HG03097 (cell line): Measurements from ENCODE around the gene PKN2.
"Not testable (repeated sequence)": the region's sequence is repeated elsewhere in the genome, so short reads cannot be mapped to it uniquely, and the experiment has no call there.

Source experiments
- ATAC-seq: cut with Tn5 transposase; IDR thresholded peaks from one replicate; pipeline ENCODE4 v1.9.1; 2021; ENCODE audit not compliant: unreplicated experiment, low FRiP score

Gene PKN2

DNA sequence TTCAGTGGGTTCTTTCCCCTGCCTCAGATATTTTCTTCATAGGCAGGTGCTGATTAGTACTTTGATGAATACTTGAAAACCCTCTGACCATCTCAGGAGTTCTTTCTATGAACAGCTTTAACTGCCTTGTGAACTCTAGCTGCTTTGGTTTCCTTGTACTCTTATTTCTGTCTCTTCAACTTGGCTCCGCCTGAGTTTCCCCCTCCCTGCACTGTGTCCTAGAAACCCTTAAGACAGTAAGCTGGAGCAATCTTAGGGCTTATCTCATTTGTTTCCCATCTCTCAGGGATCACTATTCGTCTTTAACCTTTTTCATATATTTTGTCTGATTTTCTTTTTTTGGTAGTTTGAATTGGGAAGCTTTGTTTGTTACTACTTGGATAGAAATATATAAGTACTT, 99.1 kb downstream of the PKN2 start:
- ATAC-seq, result no peak

DNA sequence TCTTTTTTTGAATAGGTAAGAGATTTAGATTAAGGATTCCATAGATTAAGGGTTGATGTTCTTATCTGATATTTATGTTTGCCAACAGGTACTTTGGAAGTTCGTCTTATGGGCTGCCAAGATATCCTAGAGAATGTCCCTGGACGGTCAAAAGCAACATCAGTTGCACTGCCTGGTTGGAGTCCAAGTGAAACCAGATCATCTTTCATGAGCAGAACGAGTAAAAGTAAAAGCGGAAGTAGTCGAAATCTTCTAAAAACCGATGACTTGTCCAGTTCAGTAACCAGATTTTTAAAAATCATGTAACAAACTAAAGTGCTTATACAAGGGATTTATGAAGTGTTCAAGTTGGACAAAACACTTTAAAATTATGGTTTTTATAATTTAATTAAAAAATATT, 100.5 kb downstream of the PKN2 start:
- ATAC-seq, result no peak

DNA sequence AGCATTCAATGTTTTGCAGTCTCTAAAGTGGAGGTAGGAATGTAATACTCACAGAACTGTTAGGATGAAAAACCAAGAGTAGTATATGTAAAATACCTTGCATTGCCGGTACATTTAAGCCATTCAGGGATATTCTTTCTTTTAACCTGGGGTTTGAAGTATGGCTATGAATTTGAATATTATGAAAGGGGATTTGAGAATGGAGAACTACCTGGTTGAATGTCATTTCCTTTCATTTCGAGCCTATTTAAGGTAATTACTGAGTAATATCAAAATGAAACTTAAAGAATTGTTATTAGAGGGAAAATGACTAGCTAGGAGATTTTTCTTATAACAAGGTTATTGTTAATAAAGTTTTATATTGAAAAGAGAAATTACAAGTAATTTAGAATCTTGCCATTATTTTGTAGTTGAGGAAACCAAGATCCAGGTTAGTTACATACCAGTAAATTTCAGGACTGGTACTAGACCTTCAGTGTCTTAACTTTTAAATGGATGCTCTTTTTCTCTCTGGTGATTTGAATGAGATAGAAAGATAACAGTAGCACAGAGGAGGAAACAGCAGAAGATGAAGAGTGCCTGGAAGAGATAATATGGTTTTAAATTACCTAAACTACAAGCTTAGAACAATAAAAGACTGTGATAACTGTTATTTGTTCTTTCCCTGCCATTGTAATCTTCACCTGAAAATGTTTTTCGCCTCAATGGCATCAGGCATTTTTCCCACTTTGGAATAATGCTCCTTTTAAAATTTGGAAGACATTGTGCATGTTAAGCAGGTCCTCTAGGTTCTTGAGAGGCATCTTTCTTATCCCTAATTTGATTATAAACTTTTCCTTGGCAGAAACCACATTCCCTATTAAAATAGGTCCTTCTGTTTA, 103.2 kb downstream of the PKN2 start:
- ATAC-seq, result no peak

DNA sequence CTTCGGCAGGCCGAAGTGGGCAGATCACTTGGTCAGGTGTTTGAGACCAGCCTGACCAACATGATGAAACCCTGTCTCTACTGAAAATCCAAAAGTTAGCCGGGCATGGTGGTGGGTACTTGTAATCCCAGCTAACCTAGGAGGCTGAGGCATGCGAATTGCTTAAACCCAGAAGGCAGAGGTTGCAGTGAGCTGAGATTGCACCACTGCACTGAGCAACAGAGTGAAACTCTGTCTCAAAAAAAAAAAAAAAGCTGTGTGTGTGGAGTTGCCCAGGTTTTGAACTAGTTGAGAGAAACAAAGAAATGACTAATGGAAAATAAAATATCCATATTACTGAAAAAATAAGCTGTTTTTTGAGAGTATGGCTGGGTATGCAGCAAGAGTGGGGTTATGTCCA, 107.1 kb downstream of the PKN2 start:
- no peak for ATAC-seq

- no peak for ATAC-seq
Measured at GRCh38 chr1:88799491-88799890, 115.4 kb downstream of the PKN2 start.

DNA sequence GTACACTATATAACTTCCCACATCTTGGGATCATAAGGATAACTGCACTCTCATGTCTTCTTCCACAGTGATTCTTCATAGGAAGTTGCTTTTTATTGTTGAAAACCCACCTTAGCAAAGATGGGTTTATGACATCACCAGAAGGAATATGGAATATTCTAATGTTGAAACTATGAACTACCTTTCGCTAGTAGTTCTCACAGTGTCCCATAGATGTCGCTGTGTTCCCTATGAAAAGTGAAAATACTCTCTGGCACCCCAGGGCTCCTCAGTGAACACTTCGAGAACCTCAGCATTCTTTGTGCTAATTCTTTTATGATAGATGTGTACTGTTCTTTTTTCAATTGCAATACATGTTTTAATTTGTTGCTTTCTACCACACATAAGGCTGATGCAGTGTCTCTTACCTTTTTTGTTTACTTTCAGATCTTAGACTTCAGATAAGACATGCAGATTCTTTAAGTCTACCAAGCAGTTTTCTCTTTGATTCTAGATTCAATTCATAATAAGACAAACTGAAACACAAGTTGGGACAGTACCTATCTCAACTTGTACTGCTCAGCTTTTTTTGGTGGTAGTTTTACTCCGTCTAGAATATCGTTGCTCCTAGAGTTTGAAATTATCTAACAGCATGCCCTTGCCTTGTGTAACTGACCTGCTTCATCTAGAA, 116.4 kb downstream of the PKN2 start:
- ATAC-seq, result no peak

DNA sequence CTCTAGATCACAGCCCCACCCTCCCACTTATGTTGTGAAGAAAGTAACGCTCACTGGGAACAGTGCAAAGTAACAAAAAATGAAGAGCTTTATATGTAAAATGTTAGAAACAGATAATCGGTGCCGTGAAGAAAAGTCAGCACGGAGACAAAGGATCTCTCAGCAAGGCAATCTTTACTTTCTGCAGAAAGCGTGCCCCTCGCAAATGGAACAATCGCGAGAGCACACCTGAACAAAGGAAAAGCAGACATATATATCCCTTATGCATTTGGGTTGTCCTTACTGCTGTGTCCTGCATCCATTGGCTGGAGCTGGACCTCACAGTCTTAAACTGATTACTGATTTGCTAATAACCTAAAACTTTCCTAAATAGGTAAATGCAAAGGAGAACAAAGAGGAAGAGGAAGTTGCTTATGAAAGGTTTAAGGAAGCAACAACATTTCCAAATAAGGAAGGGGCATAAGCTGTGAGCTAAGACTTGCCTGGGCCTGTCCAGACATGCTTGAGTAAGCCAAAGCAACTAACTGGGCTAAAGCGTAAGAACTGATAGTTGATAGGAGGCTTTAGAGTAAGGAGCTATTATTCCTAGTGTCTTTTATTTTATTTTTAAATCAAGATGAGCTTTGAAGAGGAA, 117.6 kb downstream of the PKN2 start:
- no peak for ATAC-seq

DNA sequence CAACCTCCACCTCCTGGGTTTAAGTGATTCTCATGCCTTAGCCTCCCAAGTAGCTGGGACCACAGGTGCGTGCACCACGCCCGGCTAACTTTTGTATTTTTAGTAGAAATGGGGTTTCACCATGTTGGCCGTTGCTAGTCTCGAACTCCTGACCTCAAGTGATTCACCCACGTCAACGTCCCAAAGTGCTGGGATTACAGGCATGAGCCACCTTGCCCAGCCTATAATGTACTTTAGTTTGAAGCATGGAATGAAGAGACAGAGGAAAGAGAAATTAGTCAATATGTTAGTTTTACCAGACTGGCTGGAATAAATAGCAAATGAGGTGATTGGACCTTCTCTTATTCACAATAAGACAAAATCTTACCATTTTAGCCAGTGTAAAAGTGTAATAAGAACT, 118.3 kb downstream of the PKN2 start:
- ATAC-seq, result no peak

GRCh38 chr1:88802950-88803349, 118.9 kb downstream of the PKN2 start:
- ATAC-seq, result no peak

- ATAC-seq, result no peak
Measured at GRCh38 chr1:88803444-88803843, 119.4 kb downstream of the PKN2 start.

DNA sequence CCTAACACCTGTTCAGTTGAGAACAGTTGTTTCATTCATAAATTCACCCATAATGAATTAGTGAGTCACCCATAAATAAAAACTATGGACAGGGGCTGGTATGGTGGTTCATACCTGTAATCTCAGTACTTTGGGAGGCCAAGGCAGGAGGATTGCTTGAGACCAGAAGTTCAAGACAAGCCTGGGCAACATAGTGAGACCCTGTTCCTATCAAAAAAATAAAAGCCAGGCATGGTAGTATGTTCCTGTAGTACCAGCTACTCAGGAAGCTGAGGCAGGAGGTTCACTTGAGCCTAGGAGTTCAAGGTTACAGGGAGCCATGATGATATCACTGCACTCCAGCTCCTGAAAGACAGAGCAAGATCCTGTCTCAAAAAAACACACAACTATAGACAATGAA, 128.3 kb downstream of the PKN2 start:
- no peak for ATAC-seq

- ATAC-seq, result no peak
Measured at GRCh38 chr1:88813471-88813870, 129.4 kb downstream of the PKN2 start.

- not testable (repeated sequence) for ATAC-seq
Measured at GRCh38 chr1:88819642-88820041, 135.6 kb downstream of the PKN2 start.

DNA sequence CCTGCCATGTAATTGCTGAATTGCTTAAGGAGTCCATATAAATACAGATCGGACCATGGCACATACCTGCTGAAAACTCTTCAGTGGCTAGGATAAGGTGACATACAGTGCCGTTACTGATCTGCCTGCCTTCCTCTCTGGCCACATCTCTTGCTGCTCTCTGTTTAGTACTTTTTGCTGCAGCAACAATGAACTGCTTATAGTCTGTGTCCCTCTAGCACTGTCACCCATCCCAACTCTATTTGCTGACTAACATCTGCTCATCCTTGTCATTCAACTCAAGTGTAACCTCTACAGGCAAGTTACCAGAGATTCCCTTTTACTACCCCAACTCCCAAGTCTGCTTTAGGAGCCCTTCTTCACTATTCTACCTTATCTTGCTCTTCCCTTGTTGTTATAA, 141.6 kb downstream of the PKN2 start:
- ATAC-seq, result no peak

GRCh38 chr1:88847643-88848042, 163.6 kb downstream of the PKN2 start:
- no peak for ATAC-seq

- ATAC-seq, result no peak
Measured at GRCh38 chr1:88851303-88852063, 167.4 kb downstream of the PKN2 start.

GRCh38 chr1:88867743-88868521, 183.9 kb downstream of the PKN2 start:
- ATAC-seq, result no peak

DNA sequence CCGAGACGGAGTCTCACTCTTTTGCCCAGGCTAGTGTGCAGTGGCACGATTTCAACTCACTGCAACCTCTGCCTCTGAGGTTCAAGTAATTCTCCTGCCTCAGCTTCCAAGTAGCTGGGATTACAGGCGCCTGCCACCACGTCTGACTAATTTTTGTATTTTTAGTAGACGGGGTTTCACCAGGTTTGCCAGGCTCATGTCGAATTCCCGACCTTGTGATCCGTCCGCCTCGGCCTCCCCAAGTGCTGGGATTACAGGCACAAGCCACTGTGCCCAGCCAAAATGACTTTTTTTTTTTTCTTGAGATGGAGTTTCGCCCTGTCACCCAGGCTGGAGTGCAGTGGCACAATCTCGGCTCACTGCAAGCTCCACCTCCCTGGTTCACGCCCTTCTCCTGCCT, 185.6 kb downstream of the PKN2 start:
- not testable (repeated sequence) for ATAC-seq

- ATAC-seq, result no peak
Measured at GRCh38 chr1:88873737-88874349, 189.8 kb downstream of the PKN2 start.

DNA sequence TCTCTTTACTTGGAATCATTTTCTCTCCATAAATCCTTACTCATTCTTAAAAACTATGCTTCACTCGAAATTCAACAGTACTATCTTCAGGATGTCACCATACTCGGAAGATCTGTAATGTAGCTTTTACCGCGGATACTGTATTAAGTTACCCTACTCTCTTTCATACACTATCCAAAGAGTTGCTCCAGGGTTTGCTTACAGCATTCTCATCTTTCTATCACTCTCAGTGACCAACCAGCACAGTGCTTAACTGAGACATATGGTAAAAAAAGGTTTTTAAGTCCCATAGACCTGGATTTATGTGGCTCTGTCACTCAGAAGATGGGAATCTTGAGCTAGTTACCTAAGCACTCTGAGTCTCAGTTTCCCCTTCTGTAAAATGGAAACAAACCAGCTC, 191.5 kb downstream of the PKN2 start:
- no peak for ATAC-seq
